Mesothelial cell of epicardium (in vitro differentiated cells): ENCODE measurements around the gene DSC1. TPM values are rescaled to one million over a fixed set of nuclear protein-coding genes. Genes with fewer than 3 reads are reported as not detected.
"Not testable (repeated sequence)": the region's sequence is repeated elsewhere in the genome, so short reads cannot be mapped to it uniquely, and the experiment has no call there.

Source experiments
- DNase-seq, 2 experiments: peaks; one replicate each; pipeline ENCODE4 v3.0.0; 2021; ENCODE audit warnings: low spot score in 2 of 2; ENCODE audit not compliant: unreplicated experiment in 2 of 2
- H3K27ac Mint-ChIP-seq: 2 replicates; pipeline ENCODE4 v1.8.0; 2021; ENCODE audit warnings: mixed read lengths
- H3K27me3 Mint-ChIP-seq: 2 replicates; pipeline ENCODE4 v1.8.0; 2021; ENCODE audit warnings: low read depth, mixed read lengths
- H3K36me3 Mint-ChIP-seq: 2 replicates; pipeline ENCODE4 v1.8.0; 2021; ENCODE audit warnings: mixed read lengths
- H3K4me1 Mint-ChIP-seq: 2 replicates; pipeline ENCODE4 v1.8.0; 2021; ENCODE audit warnings: mixed read lengths
- H3K4me3 Mint-ChIP-seq: 2 replicates; pipeline ENCODE4 v1.8.0; 2021; ENCODE audit warnings: mild to moderate bottlenecking, moderate library complexity, mixed read lengths
- H3K9me3 Mint-ChIP-seq: 2 replicates; pipeline ENCODE4 v1.8.0; 2021; ENCODE audit warnings: mixed read lengths
- total RNA-seq: library from RNA; stranded (reverse); gene quantifications from 3 replicates; pipeline ENCODE4 v1.2.1, GENCODE V29; 2021
- TF ChIP-seq, protein P1 (sequence below): fragments of 200-600 bp; sonication (generic); IDR thresholded peaks from one replicate; pipeline ENCODE4 v1.5.0; 2021; ENCODE audit warnings: antibody characterized with exemption; ENCODE audit not compliant: unreplicated experiment

Gene DSC1
- total RNA-seq, 1 donor from 2014 or later = 0.36 TPM

DNA sequence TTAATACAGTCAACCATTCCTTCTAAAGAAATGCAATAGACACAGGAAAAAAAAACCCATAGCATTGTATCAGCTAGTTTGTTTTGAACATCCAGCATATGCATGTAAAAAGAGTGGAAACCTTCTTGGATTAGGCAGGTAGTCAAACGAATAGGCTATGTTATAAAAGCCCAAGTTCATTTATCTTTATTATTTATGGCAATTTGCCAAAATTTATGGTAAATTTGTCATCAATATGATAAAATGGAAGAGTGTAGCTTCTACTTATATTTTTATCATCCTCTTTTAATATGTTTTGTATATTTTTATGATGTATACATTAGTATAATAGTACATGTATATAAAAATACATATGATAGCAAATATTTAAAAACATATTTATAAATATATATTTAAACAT, 23.9 kb downstream of the DSC1 start:
- DNase-seq = no peak
- Mint-ChIP-seq H3K27ac (no peak overlapping the region), H3K9me3 (no peaks in the 10 kb centered on the region), H3K27me3 (no peaks in the 10 kb centered on the region), H3K4me3 (no peak overlapping the region), H3K36me3 (no peaks in the 10 kb centered on the region), H3K4me1 (peaks cover 19% of the 10 kb centered on the region)
- TF ChIP-seq, protein P1, sequence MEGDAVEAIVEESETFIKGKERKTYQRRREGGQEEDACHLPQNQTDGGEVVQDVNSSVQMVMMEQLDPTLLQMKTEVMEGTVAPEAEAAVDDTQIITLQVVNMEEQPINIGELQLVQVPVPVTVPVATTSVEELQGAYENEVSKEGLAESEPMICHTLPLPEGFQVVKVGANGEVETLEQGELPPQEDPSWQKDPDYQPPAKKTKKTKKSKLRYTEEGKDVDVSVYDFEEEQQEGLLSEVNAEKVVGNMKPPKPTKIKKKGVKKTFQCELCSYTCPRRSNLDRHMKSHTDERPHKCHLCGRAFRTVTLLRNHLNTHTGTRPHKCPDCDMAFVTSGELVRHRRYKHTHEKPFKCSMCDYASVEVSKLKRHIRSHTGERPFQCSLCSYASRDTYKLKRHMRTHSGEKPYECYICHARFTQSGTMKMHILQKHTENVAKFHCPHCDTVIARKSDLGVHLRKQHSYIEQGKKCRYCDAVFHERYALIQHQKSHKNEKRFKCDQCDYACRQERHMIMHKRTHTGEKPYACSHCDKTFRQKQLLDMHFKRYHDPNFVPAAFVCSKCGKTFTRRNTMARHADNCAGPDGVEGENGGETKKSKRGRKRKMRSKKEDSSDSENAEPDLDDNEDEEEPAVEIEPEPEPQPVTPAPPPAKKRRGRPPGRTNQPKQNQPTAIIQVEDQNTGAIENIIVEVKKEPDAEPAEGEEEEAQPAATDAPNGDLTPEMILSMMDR = no peak

DNA sequence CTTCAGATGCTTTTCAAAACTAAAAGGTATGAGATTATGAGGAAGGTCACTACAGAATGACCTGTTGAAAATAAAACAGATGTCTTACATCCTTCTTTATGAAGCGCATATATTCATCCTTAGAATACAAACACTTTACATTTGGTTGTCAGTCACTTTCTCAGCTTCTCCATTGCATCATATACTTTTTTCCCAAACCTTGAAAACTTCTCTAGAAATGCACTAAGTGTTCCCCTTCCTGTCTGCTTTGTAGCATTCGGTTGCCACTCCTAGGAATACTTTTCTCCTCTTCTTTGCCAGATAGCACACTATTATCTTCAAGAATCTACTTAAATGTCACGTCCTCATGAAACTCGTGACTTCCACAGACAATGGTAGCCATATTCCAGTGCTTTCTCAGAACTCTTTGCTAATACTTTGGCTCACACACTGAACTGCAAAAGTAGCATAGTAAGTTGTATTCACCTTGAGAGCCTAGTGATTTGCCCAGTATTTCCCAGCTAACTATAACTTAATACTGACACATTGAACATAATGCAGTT, 27.6 kb downstream of the DSC1 start:
- H3K4me3 Mint-ChIP-seq = no peak overlapping the region
- TF ChIP-seq, protein P1 = no peak
- DNase-seq = no peak
- no peak overlapping the region for H3K27ac Mint-ChIP-seq
- no peaks in the 10 kb centered on the region for H3K27me3 Mint-ChIP-seq
- H3K4me1 Mint-ChIP-seq = peaks cover 13% of the 10 kb centered on the region
- H3K36me3 Mint-ChIP-seq = no peaks in the 10 kb centered on the region
- H3K9me3 Mint-ChIP-seq = no peaks in the 10 kb centered on the region

DNA sequence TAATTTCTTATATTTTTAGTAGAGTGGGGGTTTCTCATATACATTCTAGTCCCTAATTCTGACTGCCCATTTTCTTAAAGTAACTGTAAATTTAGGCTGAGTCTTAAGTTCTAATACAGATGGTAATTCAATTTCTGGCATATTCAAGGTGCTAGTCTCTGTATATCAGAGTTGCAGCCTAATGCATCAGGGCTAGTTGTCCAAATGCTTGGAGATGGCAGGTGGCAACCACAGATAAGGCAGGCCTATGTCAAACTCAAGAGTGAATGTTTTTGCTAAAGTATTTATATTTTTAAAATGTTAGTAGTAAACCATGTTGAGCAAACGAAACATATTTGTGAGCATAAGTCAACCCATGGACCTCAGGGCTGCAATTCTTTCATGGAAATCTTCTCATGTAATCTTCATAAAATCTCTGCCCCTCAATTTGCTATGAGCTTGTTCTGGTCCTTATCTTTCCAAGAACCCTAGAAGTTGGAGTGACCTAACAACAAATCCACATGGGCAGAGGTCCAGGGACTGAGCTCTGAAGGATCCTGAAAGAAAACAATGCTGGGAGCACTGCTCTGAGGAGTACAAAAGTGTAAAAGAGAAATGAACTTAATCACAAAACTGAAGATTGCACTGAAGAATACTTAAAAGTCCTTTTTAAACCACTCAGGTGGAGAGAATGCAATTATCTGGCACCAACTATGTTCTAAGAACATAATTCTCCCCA, 33.1 kb downstream of the DSC1 start:
- Mint-ChIP-seq H3K4me1 (peaks cover 4% of the 10 kb centered on the region), H3K9me3 (no peaks in the 10 kb centered on the region), H3K36me3 (no peaks in the 10 kb centered on the region), H3K27ac (no peak overlapping the region), H3K4me3 (no peak overlapping the region), H3K27me3 (no peaks in the 10 kb centered on the region)
- TF ChIP-seq, protein P1 = no peak
- DNase-seq = no peak

DNA sequence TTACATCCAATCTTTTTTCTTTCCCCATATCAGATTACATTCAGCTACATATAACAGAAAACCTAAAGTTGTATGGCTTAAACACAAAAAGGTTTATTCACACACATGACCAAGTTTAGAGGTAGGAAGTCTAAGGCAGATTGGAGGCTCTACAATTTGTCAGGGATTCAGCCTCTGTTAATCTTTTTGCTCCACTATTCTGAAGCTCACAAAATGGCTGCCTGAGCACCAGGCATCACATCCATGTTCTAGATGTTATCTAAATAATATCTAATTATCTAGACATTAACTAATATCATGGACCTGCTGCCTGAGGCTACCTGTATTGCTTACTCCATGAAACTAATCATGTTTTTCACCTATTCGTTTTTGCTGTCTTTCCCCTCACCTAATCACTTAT, 36.8 kb downstream of the DSC1 start:
- no peak overlapping the region for H3K4me3 Mint-ChIP-seq
- H3K36me3 Mint-ChIP-seq = no peaks in the 10 kb centered on the region

DNA sequence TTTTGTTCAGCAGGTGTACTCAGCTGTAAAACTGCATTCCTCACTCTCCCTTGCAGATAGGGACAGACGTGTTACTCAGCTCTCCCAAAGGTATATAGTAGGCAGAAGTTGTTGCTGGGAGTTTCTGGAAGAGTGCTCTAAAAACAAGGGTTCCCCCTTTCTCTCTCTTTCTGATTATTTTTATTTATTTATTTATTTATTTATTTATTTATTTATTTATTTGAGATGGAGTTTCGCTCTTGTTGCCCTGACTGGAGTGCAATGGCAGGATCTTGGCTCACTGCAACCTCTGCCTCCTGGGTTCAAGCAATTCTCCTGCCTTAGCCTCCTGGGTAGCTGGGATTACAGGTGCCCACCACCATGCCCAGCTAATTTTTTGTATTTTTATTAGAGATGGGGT, 39.5 kb downstream of the DSC1 start:
- not testable (repeated sequence) for H3K27ac Mint-ChIP-seq, H3K36me3 Mint-ChIP-seq, H3K4me1 Mint-ChIP-seq, H3K4me3 Mint-ChIP-seq, H3K9me3 Mint-ChIP-seq, DNase-seq, H3K27me3 Mint-ChIP-seq

More for the DNA sequence above, 36.8 kb downstream of the DSC1 start:
- Mint-ChIP-seq H3K27ac (no peak overlapping the region), H3K4me1 (peaks cover 4% of the 10 kb centered on the region), H3K9me3 (no peaks in the 10 kb centered on the region), H3K27me3 (no peaks in the 10 kb centered on the region)
- TF ChIP-seq, protein P1 = no peak
- no peak for DNase-seq

DNA sequence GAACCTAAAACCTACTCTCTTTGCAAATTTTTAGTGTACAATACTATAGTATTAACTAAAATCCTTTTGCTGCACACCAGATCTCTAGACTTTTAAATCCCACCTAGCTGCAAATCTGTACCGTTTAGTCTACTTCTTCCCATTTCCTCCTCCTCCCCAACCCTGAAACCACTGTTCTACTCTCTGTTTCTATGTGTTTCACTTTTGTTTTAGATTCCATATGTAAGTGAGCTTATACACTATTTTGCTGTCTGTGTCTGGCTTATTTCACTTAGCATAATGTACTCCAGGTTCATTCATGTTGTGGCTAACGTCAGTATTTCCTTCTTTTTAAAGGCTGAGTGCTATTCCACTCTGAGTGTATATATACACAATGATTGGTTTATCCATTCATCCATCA, 42.1 kb downstream of the DSC1 start:
- no peaks in the 10 kb centered on the region for H3K36me3 Mint-ChIP-seq
- no peaks in the 10 kb centered on the region for H3K27me3 Mint-ChIP-seq
- DNase-seq = no peak
- H3K4me3 Mint-ChIP-seq = no peak overlapping the region
- H3K9me3 Mint-ChIP-seq = no peaks in the 10 kb centered on the region
- no peak overlapping the region for H3K27ac Mint-ChIP-seq
- H3K4me1 Mint-ChIP-seq = no peaks in the 10 kb centered on the region
- TF ChIP-seq, protein P1 = no peak
